ENCODE results near the gene CHID1. TPM values are rescaled to one million over a fixed set of nuclear protein-coding genes. Genes with fewer than 3 reads are reported as not detected.

CHID1 gene
- total RNA-seq, 4 donors from 2014 or later: 47.9 to 83.4 (median 65.8) TPM

- WGBS, 2 donors: 92 to 93% methylated on average over 7 of the region's 7 CpGs
- peaks cover 0 to 23% (median 10%) of the 10 kb centered on the region in 4 donors for H3K4me1 ChIP-seq
- H3K4me3 ChIP-seq: no peak overlapping the region
- H3K36me3 ChIP-seq: peaks cover 0 to 71% (median 20%) of the 10 kb centered on the region in 3 donors
- no peak for DNase-seq (ENCODE audit: low spot score in 2 of 2)
- no peaks in the 10 kb centered on the region for H3K27me3 ChIP-seq
- H3K27ac ChIP-seq: no peak overlapping the region
- TF ChIP-seq POLR2A (IDR thresholded peaks at IDR 0.05) (no peak), EP300 (IDR thresholded peaks at IDR 0.05) (no peak), CTCF (IDR thresholded peaks at IDR 0.05) (no peak)
- H3K9me3 ChIP-seq: no peaks in the 10 kb centered on the region
Measured at GRCh38 chr11:905952-906351, 4.7 kb downstream of the CHID1 start.

GRCh38 chr11:904380-904779 lies 6.2 kb downstream of the CHID1 start:
- peaks cover 0 to 87% (median 31%) of the 10 kb centered on the region in 3 donors for H3K36me3 ChIP-seq
- peaks cover 0 to 13% (median under 1%) of the 10 kb centered on the region in 4 donors for H3K4me1 ChIP-seq
- no peaks in the 10 kb centered on the region for H3K27me3 ChIP-seq
- no peaks in the 10 kb centered on the region for H3K9me3 ChIP-seq
- 88 to 92% methylated on average over 7 of the region's 7 CpGs for WGBS, 2 donors
- H3K27ac ChIP-seq: no peak overlapping the region
- no peak for TF ChIP-seq POLR2A (IDR thresholded peaks at IDR 0.05)
- no peak for TF ChIP-seq EP300 (IDR thresholded peaks at IDR 0.05)
- no peak for TF ChIP-seq CTCF (IDR thresholded peaks at IDR 0.05)
- no peak for DNase-seq (ENCODE audit: low spot score in 2 of 2)
- no peak overlapping the region for H3K4me3 ChIP-seq

DNA sequence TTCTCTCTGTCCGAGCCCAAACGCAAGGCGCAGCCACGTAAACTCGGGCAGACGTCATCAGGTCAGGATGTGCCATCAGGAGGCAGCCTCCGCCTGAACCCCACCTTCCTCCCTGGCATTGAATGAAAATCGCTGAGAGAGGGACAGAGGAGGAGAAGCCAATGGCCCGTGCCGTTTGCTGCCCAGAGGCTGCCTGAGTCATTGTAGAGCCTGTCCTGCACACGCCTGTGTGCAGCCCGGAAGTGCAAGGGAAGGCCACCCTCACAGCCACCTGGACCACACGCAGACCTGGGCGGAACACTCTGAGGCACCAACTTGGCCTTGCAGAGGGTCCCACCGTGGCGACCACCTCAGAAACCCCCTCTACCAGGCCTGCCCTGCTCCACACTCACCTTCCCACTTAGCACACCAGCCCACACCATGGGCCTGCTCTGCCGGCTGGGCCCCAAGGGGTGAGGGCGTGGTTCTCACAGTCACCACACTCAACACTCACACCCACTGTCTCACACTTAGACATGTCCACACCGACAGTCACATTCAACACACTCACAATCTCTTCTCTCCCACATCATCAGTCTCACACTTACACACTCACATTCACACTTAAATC lies 9.1 kb downstream of the CHID1 start:
- Histone ChIP-seq H3K27ac (no peak overlapping the region), H3K4me3 (no peak overlapping the region), H3K27me3 (no peaks in the 10 kb centered on the region), H3K36me3 (peaks cover 0 to 85% (median 33%) of the 10 kb centered on the region in 3 donors), H3K4me1 (peaks cover 0 to 3% (median 0%) of the 10 kb centered on the region in 4 donors), H3K9me3 (no peaks in the 10 kb centered on the region)
- WGBS, 2 donors: 90 to 94% methylated on average over 12 to 19 of the region's 19 CpGs
- no peak for TF ChIP-seq POLR2A (IDR thresholded peaks at IDR 0.05)
- no peak for TF ChIP-seq EP300 (IDR thresholded peaks at IDR 0.05)
- TF ChIP-seq CTCF (IDR thresholded peaks at IDR 0.05): no peak
- no peak for DNase-seq (ENCODE audit: low spot score in 2 of 2)

DNA sequence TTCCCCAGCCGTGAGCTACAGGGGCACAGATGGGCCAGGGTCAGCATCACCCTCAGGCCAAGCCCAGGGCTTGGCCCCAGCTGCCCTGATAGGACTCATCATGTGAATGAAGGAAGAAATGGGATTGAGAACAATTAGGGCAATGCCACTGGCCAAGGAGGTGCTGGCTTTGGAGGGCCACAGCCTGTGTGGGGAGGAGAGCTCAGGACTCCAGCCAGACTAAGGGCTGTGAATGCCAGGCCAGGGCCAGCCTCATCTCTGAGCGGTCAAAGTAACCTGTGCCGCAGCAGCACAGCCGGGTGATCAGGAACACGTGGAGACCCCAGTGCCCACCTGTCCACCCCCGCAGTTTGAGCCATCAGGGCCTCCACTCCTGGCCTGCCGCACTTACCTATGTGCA lies 10.1 kb downstream of the CHID1 start:
- peaks cover 0 to 3% (median 0%) of the 10 kb centered on the region in 4 donors for H3K4me1 ChIP-seq
- DNase-seq (ENCODE audit: low spot score in 2 of 2): no peak
- H3K9me3 ChIP-seq: no peaks in the 10 kb centered on the region
- no peak overlapping the region for H3K4me3 ChIP-seq
- H3K27ac ChIP-seq: no peak overlapping the region
- WGBS, 2 donors: 50 to 92% methylated on average over 1 to 7 of the region's 7 CpGs
- peaks cover 0 to 81% (median 33%) of the 10 kb centered on the region in 3 donors for H3K36me3 ChIP-seq
- H3K27me3 ChIP-seq: no peaks in the 10 kb centered on the region
- TF ChIP-seq POLR2A (IDR thresholded peaks at IDR 0.05) (no peak), EP300 (IDR thresholded peaks at IDR 0.05) (no peak), CTCF (IDR thresholded peaks at IDR 0.05) (no peak)

DNA sequence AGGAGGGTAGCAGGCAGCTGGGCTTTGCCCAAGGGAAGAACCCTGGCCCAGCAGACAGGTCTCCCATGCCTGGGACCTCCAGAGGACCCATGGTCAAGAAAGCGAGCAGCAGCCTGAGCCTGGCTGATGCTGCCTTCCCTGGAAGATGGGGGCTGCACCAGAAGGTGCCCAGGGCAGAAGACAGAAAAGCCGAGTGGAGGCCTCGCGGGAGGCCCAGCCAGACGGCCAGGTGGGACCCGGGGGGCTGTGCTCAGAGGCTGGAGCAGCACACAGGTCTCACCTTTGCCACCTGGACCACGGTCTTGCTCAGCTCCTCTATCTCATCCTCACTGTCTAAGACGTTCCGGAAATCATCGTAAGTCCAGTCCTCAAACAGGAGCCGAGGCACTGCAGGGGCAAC lies 10.9 kb downstream of the CHID1 start:
- no peak for DNase-seq (ENCODE audit: low spot score in 2 of 2)
- H3K4me1 ChIP-seq: peaks cover 0 to 3% (median 0%) of the 10 kb centered on the region in 4 donors
- TF ChIP-seq POLR2A (IDR thresholded peaks at IDR 0.05) (no peak), CTCF (IDR thresholded peaks at IDR 0.05) (no peak), EP300 (IDR thresholded peaks at IDR 0.05) (no peak)
- peaks cover 0 to 84% (median 33%) of the 10 kb centered on the region in 3 donors for H3K36me3 ChIP-seq
- no peak overlapping the region for H3K4me3 ChIP-seq
- no peaks in the 10 kb centered on the region for H3K27me3 ChIP-seq
- H3K27ac ChIP-seq: no peak overlapping the region
- 86 to 87% methylated on average over 9 to 10 of the region's 11 CpGs for WGBS, 2 donors
- H3K9me3 ChIP-seq: no peaks in the 10 kb centered on the region

Data from tibial nerve (tissue), 4 donors.